Measurements from ENCODE around the gene TMC1. TPM values are rescaled to one million over a fixed set of nuclear protein-coding genes. Genes with fewer than 3 reads are reported as not detected.
"Not testable (repeated sequence)": the region's sequence is repeated elsewhere in the genome, so short reads cannot be mapped to it uniquely, and the experiment has no call there.

The TMC1 gene
- total and polyA plus RNA-seq, 2 of the 13 experiments (the other 11 are each of a cell fraction or from before 2014, with no cell fraction given): 0.02 to 0.03 TPM

DNA sequence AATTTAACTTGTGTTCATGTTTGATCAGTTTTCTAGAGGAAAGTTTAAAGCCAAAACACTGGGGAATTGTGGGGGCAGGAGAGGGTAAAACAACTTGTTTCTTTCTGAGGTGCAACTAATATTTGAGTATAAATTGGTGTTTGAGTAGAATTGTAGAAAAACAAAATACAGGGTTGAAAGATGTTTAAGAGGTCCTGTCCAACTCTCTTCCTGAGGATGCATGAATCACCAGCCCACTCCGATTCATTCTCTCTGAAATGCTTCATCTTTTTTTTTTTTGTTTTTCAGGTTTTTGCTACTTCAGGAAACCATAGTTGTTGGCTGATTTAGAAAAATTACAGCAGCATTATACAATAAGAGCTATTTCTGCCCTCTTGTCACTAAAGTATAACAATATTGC lies 42.4 kb upstream of the TMC1 start:
- 38% methylated on average over 1 of the region's 1 CpG for whole genome bisulfite sequencing (ENCODE audit: low lambda C conversion rate)
- POLR2A ChIA-PET: interaction anchor here (2.7 kb wide), 1 partner anchor 114 kb away, joined by 7 read pairs; the partner anchor contains the start of gene ZFAND5
- no peak for FAIRE-seq

DNA sequence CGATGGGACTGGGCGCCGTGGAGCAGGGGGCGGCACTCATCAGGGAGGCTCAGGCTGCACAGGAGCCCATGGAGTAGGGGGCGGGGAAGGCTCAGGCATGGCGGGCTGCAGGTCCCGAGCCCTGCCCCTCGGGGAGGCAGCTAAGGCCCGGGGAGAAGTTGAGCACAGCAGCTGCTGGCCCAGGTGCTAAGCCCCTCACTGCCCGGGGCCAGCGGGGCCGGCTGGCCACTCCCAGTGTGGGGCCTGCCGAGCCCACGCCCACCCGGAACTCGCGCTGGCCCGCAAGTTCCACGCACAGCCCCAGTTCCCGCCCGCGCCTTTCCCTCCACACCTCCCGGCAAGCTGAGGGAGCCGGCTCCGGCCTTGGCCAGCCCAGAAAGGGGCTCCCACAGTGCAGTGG lies 41.1 kb upstream of the TMC1 start:
- H3K27me3 ChIP-seq (ENCODE audit: control insufficient read depth in 1 of 2, insufficient read depth in 2 of 2, low read length in 2 of 2); intact Hi-C loops (cut with micrococcal nuclease; ENCODE audit: unreplicated experiment); CTCF ChIA-PET (ENCODE audit: low intra/inter-chr PET ratio, low total read pairs); POLR2A ChIA-PET; H3K9me3 ChIP-seq (ENCODE audit: low read length); in situ Hi-C loops (cut with HindIII; ENCODE audit: extremely low pct_ligation_motif_present, low pct_unique_long_range_greater_than_20kb); BruUV-seq (replicated peaks); H4K20me1 ChIP-seq (ENCODE audit: insufficient read depth, low read length); H3K36me3 ChIP-seq (replicated peaks in 1 of 2; ENCODE audit: control insufficient read depth in 1 of 2, insufficient read depth in 2 of 2, low read length in 2 of 2); H3K9ac ChIP-seq (ENCODE audit: insufficient read depth, low read depth, low read length); DNase-seq (ENCODE audit: low spot score); FAIRE-seq; ATAC-seq; H3K79me2 ChIP-seq (ENCODE audit: insufficient read depth, low read length); H3K4me2 ChIP-seq (ENCODE audit: low read depth, low read length); H3K27ac ChIP-seq (ENCODE audit: extremely low read length, insufficient read depth, low read length); H2AFZ ChIP-seq (ENCODE audit: low read length); H3K4me3 ChIP-seq (replicated peaks in 1 of 3; ENCODE audit: insufficient read depth in 1 of 3, low read depth in 2 of 3, low read length in 3 of 3): not testable (repeated sequence)
- H3K4me1 ChIP-seq (ENCODE audit: insufficient read depth, low read length): peaks cover 34% of the 10 kb centered on the region
- 79% methylated on average over 8 of the region's 25 CpGs for WGBS (ENCODE audit: low lambda C conversion rate)

More for the DNA sequence above, 42.4 kb upstream of the TMC1 start:
- Histone ChIP-seq H4K20me1 (ENCODE audit: insufficient read depth, low read length) (no peaks in the 10 kb centered on the region), H3K9me3 (ENCODE audit: low read length) (no peaks in the 10 kb centered on the region), H3K79me2 (ENCODE audit: insufficient read depth, low read length) (no peaks in the 10 kb centered on the region), H3K4me1 (ENCODE audit: insufficient read depth, low read length) (peaks cover 34% of the 10 kb centered on the region), H2AFZ (ENCODE audit: low read length) (no peak overlapping the region), H3K36me3 (replicated peaks in 1 of 2; ENCODE audit: control insufficient read depth in 1 of 2, insufficient read depth in 2 of 2, low read length in 2 of 2) (no peaks in the 10 kb centered on the region), H3K4me2 (ENCODE audit: low read depth, low read length) (no peak overlapping the region), H3K9ac (ENCODE audit: insufficient read depth, low read depth, low read length) (no peak overlapping the region), H3K4me3 (replicated peaks in 1 of 3; ENCODE audit: insufficient read depth in 1 of 3, low read depth in 2 of 3, low read length in 3 of 3) (no peak overlapping the region), H3K27me3 (ENCODE audit: control insufficient read depth in 1 of 2, insufficient read depth in 2 of 2, low read length in 2 of 2) (no peaks in the 10 kb centered on the region), H3K27ac (ENCODE audit: extremely low read length, insufficient read depth, low read length) (no peak overlapping the region)
- ATAC-seq (no peak), DNase-seq (ENCODE audit: low spot score) (no peak)
- CTCF ChIA-PET (ENCODE audit: low intra/inter-chr PET ratio, low total read pairs): no interaction called here
- TF ChIP-seq CENPT (CRISPR knock-in tag; IDR thresholded peaks at IDR 0.05; ENCODE audit: low read depth): no peak
- TF ChIP-seq FOXA3 (CRISPR knock-in tag; IDR thresholded peaks at IDR 0.05): no peak
- TF ChIP-seq, protein P1, sequence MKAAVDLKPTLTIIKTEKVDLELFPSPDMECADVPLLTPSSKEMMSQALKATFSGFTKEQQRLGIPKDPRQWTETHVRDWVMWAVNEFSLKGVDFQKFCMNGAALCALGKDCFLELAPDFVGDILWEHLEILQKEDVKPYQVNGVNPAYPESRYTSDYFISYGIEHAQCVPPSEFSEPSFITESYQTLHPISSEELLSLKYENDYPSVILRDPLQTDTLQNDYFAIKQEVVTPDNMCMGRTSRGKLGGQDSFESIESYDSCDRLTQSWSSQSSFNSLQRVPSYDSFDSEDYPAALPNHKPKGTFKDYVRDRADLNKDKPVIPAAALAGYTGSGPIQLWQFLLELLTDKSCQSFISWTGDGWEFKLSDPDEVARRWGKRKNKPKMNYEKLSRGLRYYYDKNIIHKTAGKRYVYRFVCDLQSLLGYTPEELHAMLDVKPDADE (CRISPR knock-in tag; IDR thresholded peaks at IDR 0.05): no peak
- TF ChIP-seq, protein P2, sequence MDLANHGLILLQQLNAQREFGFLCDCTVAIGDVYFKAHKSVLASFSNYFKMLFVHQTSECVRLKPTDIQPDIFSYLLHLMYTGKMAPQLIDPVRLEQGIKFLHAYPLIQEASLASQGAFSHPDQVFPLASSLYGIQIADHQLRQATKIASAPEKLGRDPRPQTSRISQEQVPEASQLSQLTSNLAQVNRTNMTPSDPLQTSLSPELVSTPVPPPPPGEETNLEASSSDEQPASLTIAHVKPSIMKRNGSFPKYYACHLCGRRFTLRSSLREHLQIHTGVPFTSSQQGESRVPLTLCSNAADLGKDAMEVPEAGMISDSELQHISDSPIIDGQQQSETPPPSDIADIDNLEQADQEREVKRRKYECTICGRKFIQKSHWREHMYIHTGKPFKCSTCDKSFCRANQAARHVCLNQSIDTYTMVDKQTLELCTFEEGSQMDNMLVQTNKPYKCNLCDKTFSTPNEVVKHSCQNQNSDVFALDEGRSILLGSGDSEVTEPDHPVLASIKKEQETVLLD (CRISPR knock-in tag; IDR thresholded peaks at IDR 0.05; ENCODE audit: low read depth): no peak
- TF ChIP-seq FOXP1 (IDR thresholded peaks at IDR 0.05): no peak
- no peak for TF ChIP-seq FOXP1 (CRISPR knock-in tag; IDR thresholded peaks at IDR 0.05)
- TF ChIP-seq JUND (CRISPR knock-in tag; IDR thresholded peaks at IDR 0.05): no peak
- TF ChIP-seq, protein P3, sequence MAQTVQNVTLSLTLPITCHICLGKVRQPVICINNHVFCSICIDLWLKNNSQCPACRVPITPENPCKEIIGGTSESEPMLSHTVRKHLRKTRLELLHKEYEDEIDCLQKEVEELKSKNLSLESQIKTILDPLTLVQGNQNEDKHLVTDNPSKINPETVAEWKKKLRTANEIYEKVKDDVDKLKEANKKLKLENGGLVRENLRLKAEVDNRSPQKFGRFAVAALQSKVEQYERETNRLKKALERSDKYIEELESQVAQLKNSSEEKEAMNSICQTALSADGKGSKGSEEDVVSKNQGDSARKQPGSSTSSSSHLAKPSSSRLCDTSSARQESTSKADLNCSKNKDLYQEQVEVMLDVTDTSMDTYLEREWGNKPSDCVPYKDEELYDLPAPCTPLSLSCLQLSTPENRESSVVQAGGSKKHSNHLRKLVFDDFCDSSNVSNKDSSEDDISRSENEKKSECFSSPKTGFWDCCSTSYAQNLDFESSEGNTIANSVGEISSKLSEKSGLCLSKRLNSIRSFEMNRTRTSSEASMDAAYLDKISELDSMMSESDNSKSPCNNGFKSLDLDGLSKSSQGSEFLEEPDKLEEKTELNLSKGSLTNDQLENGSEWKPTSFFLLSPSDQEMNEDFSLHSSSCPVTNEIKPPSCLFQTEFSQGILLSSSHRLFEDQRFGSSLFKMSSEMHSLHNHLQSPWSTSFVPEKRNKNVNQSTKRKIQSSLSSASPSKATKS (CRISPR knock-in tag; IDR thresholded peaks at IDR 0.05): no peak
- no peak for TF ChIP-seq ZNF292 (CRISPR knock-in tag; IDR thresholded peaks at IDR 0.05; ENCODE audit: borderline replicate concordance, low read depth)
- no peak for TF ChIP-seq SYNCRIP (IDR thresholded peaks at IDR 0.05; ENCODE audit: insufficient read depth, low read depth, low read length)
- no peak for TF ChIP-seq NR2C2 (CRISPR knock-in tag; IDR thresholded peaks at IDR 0.05; ENCODE audit: borderline replicate concordance)
- no peak for TF ChIP-seq ZNF83 (CRISPR knock-in tag; IDR thresholded peaks at IDR 0.05; ENCODE audit: borderline replicate concordance)
- TF ChIP-seq NFIC (IDR thresholded peaks at IDR 0.05; ENCODE audit: low read length): no peak
- no peak for TF ChIP-seq ATF1 (CRISPR knock-in tag; IDR thresholded peaks at IDR 0.05)
- no peak for TF ChIP-seq ONECUT2 (CRISPR knock-in tag; IDR thresholded peaks at IDR 0.05)
- TF ChIP-seq ARHGAP35 (CRISPR knock-in tag; IDR thresholded peaks at IDR 0.05; ENCODE audit: borderline replicate concordance): no peak
- no TSS peak for BruUV-seq (replicated peaks)
- in situ Hi-C loops (cut with HindIII; ENCODE audit: extremely low pct_ligation_motif_present, low pct_unique_long_range_greater_than_20kb) (no loop called here), intact Hi-C loops (cut with micrococcal nuclease; ENCODE audit: unreplicated experiment) (loop anchor here (5.0 to 10.0 kb wide), 2 partner anchors 112 to 1546 kb away; partner anchors contain the start of gene ZFAND5)

Data from HepG2 (cell line).